HG02623 (cell line): Measurements from ENCODE around the gene CTR9.
A peak's percentile ranks its signal among the peaks of the same experiment; 100 is the strongest.

Experiments used
- ATAC-seq: cut with Tn5 transposase; IDR thresholded peaks from one replicate; pipeline ENCODE4 v1.9.1; 2021; ENCODE audit warnings: moderate library complexity; ENCODE audit not compliant: unreplicated experiment

Gene CTR9

GRCh38 chr11:10742460-10743208 lies 8.4 kb upstream of the CTR9 start:
- ATAC-seq = no peak

GRCh38 chr11:10743354-10744000 lies 7.6 kb upstream of the CTR9 start:
- no peak for ATAC-seq

- ATAC-seq = no peak
Observed at GRCh38 chr11:10744206-10744605, 6.8 kb upstream of the CTR9 start.

DNA sequence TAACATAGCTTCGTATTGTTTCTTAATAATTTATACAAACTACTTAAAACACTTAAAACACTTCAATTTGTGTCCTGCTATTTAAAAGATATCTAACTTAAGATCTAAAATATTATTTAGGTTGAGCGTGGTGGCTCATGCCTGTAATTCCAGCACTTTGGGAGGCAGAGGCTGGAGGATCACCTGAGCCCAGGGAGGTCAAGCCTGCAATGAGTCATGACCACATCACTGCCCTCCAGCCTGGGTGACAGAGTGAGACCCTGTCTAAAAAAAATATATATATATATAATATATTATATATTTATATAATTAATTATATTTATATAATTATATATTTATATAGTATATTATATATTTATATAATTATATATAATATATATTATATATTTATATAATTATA lies 4.2 kb upstream of the CTR9 start:
- ATAC-seq = no peak

DNA sequence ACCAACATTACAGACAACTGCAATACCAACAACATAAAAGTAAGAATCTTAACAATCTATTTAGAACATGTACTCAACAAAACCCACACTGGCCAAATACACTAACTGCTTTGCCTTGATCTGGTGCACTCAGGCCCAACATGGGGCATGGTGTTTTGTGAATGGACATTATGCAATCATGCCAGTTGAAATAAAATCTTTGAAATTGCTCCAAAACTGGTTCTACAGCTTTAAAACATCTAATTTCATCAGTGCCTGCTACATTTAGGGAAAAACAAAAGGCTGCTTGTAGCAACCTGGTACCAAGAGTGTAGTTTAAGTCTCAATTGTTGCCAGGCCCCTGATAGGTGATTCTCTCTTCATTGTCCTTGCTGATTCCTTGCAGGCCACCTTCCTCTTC lies 3.3 kb upstream of the CTR9 start:
- no peak for ATAC-seq

DNA sequence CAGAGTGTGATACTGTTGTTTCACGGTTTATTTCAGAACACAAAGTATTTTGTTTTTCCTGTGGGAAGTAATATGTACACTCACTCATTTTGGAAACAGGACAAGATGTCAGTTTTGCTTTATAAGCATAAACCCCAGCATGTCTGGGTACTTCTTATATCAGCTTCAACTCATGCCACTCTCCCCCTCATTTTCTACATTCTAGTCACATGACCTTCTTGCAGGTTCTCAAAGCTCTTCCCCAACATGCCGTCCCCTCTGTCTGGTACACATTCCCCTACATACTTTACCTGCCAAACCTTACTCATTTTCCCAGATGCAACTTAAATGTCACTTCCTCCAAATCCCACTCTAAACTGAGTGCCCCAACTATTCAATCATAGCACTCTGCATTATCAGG lies 1.6 kb upstream of the CTR9 start:
- no peak for ATAC-seq

DNA sequence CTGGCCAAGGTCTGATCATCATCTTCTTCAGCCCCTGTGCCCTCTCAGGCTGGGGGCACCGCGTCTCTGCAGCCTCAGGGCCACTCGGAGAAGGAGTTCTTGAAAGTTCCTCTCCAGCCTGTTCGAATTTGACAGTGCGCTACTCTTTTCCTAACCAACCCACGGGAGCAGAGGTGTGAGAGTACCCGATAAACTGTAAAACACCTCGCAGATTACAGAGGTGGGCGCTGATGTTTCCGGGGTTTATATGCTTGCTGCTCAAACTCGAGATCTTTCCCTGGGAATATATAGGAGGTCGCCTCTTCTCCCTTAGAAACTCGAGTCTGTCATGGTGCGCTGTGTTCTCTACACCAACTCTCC lies 515 bp downstream of the CTR9 start:
- peak; percentile 14 for ATAC-seq

- no peak for ATAC-seq
Observed at GRCh38 chr11:10752061-10752460, 1.0 kb downstream of the CTR9 start.

DNA sequence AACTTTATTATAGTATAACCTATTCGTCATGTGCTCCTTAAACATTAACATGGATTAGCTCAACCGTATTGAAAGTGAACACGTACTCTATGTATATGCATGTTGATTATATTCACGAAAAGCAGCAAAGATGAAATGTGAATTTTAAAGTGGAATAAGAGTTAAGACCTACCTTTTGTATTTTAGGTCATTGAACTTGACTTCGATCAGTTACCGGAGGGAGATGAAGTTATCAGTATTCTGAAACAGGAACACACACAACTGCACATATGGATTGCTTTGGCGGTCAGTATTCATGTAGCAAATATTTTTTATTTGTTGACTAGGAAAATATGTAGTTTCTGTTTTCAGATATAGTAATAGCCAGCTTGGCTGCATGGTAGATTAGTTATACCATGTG lies 1.4 kb downstream of the CTR9 start:
- no peak for ATAC-seq

DNA sequence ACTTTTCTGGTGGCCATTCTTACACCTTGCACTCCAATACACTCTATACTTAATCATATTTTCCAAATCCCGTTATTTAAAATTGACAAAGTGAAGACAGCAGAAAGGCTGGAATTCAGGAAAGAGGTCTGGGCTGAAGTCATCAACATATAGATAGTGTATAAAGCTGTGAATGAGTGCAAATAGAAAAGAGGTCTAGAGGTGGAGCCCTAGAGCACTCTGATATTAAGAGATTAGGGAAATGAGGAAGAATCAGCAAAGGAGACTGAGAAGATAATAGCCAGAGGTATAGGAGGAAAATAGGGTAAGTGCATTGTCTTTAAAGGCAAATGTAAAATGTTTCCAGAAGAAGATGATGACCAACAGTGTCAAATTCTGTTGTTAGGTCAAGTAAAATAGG lies 7.9 kb downstream of the CTR9 start:
- no peak for ATAC-seq

DNA sequence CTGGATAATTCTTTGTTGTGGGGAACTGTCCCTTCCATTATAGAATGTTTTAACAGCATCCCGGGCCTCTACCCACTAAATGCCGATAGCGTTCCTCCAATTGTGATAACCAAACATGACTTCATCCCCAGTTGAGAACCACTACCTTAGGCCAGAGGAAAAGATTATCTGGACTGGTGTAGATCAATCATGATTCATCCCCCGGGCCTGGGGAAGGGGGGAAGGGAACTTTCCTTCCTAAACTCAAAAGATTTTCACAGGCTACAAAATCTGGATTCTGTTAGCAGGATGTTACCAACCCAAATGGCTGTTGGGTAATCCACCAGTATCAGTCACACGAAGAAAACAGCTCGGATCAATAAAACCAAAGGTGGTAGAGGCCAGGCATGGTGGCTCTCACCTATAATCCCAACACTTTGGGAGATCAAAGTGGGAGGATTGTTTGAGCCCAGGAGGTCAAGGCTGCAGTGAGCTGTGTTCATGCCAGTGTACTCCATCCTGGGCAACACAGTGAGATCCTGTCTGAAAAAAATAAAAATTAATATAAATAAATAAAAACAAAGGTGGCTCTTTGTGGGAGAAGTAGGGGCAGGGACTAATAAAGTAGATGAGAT lies 10.1 kb downstream of the CTR9 start:
- no peak for ATAC-seq

DNA sequence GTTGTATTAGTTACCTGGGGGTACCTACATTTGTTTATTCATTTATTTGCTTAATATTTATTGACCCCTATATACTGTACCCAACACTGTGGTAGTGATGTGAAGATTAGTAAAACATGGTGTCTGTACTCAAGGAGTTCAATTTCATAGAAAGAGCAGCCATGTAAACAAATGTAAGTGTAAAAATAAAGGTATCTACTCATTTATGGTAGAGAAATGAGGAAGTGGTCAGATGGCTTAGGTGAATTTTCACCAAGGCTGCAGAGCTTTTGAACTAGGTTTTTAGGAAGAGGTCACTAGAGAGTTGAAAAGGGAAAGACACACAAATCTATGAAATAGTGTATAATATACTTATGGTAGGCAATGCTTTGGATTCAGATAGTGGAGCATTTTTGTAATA lies 11.1 kb downstream of the CTR9 start:
- ATAC-seq = peak; percentile 84

- no peak for ATAC-seq
Observed at GRCh38 chr11:10762913-10763421, 11.9 kb downstream of the CTR9 start.

GRCh38 chr11:10763766-10764165 lies 12.7 kb downstream of the CTR9 start:
- no peak for ATAC-seq

GRCh38 chr11:10764412-10764811 lies 13.4 kb downstream of the CTR9 start:
- no peak for ATAC-seq

- ATAC-seq = no peak
Observed at GRCh38 chr11:10770626-10771254, 19.7 kb downstream of the CTR9 start.

GRCh38 chr11:10771457-10771856 lies 20.4 kb downstream of the CTR9 start:
- ATAC-seq = no peak

GRCh38 chr11:10774811-10775210 lies 23.8 kb downstream of the CTR9 start:
- ATAC-seq = no peak

DNA sequence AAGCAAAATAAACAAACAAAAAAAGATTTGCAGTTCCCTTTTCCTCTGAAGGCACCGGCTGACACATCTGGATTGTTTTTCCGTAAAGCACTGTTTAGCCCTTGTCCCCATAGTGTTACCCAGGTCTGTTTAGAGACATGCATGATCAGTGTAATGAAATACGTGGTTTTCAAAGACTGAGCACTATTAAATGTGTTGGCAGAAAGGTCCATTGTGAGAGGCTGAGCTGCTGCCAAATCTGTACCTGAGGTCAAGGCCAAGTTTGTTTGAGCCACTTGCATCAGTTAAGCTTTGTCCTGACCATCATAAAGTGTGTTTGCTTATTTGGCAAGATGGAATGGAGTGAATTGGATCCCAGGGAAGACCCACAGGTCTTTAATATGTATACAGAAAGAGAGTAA lies 26.3 kb downstream of the CTR9 start:
- ATAC-seq = no peak

- ATAC-seq = no peak
Observed at GRCh38 chr11:10777806-10778205, 26.8 kb downstream of the CTR9 start.

DNA sequence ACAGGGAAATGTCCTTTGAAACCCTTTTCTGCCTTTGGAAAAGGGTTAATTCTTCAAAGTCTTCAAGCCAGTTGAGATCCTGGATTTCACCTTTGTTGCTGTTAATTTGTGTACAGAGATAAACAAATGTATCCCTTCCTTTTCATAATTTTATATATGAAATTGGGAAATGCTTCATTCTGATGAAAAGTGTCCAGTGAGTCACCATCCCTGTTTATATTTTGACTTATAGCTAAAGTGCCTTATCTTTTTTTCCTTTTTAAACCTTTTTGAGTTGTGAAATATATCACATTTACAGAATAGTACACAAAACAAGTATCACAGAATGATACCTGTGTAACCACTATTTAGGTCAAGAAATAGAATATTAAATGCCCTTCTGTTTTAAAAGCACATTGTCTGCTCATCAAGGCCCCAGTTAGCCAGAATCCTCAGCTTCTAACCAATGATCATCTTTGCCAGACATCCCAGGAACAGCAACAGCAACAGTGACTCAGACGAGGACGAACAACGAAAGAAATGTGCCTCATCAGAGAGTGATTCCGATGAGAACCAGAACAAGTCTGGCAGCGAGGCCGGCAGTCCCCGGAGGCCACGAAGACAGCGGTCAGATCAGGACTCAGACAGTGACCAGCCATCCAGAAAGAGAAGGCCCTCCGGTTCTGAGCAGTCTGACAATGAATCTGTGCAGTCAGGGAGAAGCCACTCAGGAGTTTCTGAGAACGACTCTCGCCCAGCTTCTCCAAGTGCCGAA lies 27.3 kb downstream of the CTR9 start:
- ATAC-seq = no peak
